ENCODE results near the gene PHF1. TPM values are rescaled to one million over a fixed set of nuclear protein-coding genes. Genes with fewer than 3 reads are reported as not detected.
A peak's percentile ranks its signal among the peaks of the same experiment; 100 is the strongest.

Gene PHF1
- total and polyA plus RNA-seq, 2 donors (not counting 1 experiment from before 2014, with no cell fraction given): 198 to 365 TPM

- Mint-ChIP-seq H3K27me3 (peaks cover 4% of the 10 kb centered on the region), H3K27ac (peak within 1 kb of the TSS; percentile 97), H3K4me3 (peak within 1 kb of the TSS; percentile 96), H3K9me3 (ENCODE audit: insufficient read depth) (no peaks in the 10 kb centered on the region), H3K4me1 (peaks cover 63% of the 10 kb centered on the region)
- Histone ChIP-seq H4K20me1 (ENCODE audit: control insufficient read depth, insufficient read depth, low read length, poor library complexity, severe bottlenecking) (peaks cover 2% of the 10 kb centered on the region), H2AFZ (ENCODE audit: insufficient read depth, low read depth, low read length, poor library complexity, severe bottlenecking) (peak within 1 kb of the TSS; percentile 71), H3K9ac (ENCODE audit: low read length) (peak within 1 kb of the TSS; percentile 89), H3K36me3 (replicated peaks in 1 of 2; ENCODE audit: control extremely low read depth in 1 of 2, control insufficient read depth in 1 of 2, extremely low read depth in 1 of 2, insufficient read depth in 2 of 2, low read length in 1 of 2) (peaks cover 0 to 33% of the 10 kb centered on the region in 2 experiments), H3K4me1 (ENCODE audit: control insufficient read depth in 2 of 2, insufficient read depth in 2 of 2, low read length in 2 of 2) (peaks cover 40 to 65% of the 10 kb centered on the region in 2 donors), H3K4me3 (ENCODE audit: control extremely low read depth in 1 of 5, extremely low read depth in 1 of 5, insufficient read depth in 1 of 5, low read depth in 2 of 5, low read length in 4 of 5) (peak within 1 kb of the TSS; percentile 58 to 84 (median 69)), H3K27me3 (replicated peaks in 1 of 4; ENCODE audit: control extremely low read depth in 1 of 4, control insufficient read depth in 3 of 4, insufficient read depth in 4 of 4, low read length in 3 of 4) (peaks cover 0 to 3% (median 0%) of the 10 kb centered on the region in 4 experiments), H3K79me2 (ENCODE audit: control insufficient read depth, insufficient read depth, low read length) (peaks cover 27% of the 10 kb centered on the region), H3K27ac (ENCODE audit: low read length in 2 of 2) (peak within 1 kb of the TSS; percentile 89 to 93), H3K4me2 (replicated peaks; ENCODE audit: low read depth, low read length, poor library complexity, severe bottlenecking) (peak within 1 kb of the TSS; percentile 92), H3K9me3 (ENCODE audit: control extremely low read depth in 1 of 3, control insufficient read depth in 2 of 3, insufficient read depth in 1 of 3, low read length in 2 of 3) (no peaks in the 10 kb centered on the region)
- DNase-seq (peak; percentile 100), ATAC-seq (ENCODE audit: low read depth) (peak; percentile 89)
- intact Hi-C loops (cut with micrococcal nuclease): loop anchor here (1.0 to 2.0 kb wide), 9 partner anchors 8 to 371 kb away; partner anchors contain the start of genes KIFC1, LEMD2, RXRB and SLC39A7
- WGBS (ENCODE audit: insufficient coverage): 2% methylated on average over 42 of the region's 51 CpGs
- ChIA-PET CTCF (interaction anchor here (0.9 to 1.9 kb wide), 7 partner anchors 11 to 153 kb away, joined by 3 to 8 read pairs (median 5); partner anchors contain the start of genes B3GALT4, ZBTB22 and ZBTB9), POLR2A (interaction anchor here (0.6 to 1.7 kb wide), 12 partner anchors 8 to 446 kb away, joined by 3 to 6 read pairs (median 3); partner anchors contain the start of genes BAK1, RPS18, TAPBP and VPS52)
- TF ChIP-seq EZH2 (IDR thresholded peaks at IDR 0.05; ENCODE audit: borderline replicate concordance, insufficient read depth, low read depth, low read length, poor library complexity, severe bottlenecking): no peak
- TF ChIP-seq CTCF (IDR thresholded peaks at IDR 0.05): peak; percentile 28
Measured at GRCh38 chr6:33417903-33418689, 7.3 kb downstream of the PHF1 start, which contains the start of gene CUTA. TSS of gene CUTA (minus strand) at chr6:33418107. CDS start at chr6:33418000, 107 bp downstream.

Data from B cell (primary cell).